OCI-LY1 (cell line): ENCODE results near the gene CORO1C.

ENCODE experiments used
- H2AFZ ChIP-seq: fragments of 200-600 bp; sonication (generic), shearing (Covaris generic); 2 replicates; pipeline ENCODE4 v1.6.0; 2014; ENCODE audit warnings: antibody characterized with exemption, mild to moderate bottlenecking, low read length
- H3F3A ChIP-seq: fragments of 200-600 bp; sonication (generic), shearing (Covaris generic); 2 replicates; pipeline ENCODE4 v1.6.0; 2014; ENCODE audit warnings: mild to moderate bottlenecking, antibody characterized with exemption, low read length, moderate library complexity; ENCODE audit not compliant: insufficient read depth
- H3K27ac ChIP-seq: fragments of 200-600 bp; sonication (generic); 2 replicates; pipeline ENCODE4 v1.5.1; 2014; ENCODE audit warnings: low read length, mixed run types, mild to moderate bottlenecking, low read depth; ENCODE audit not compliant: poor library complexity, severe bottlenecking
- H3K27me3 ChIP-seq: fragments of 200-600 bp; sonication (generic); 2 replicates; pipeline ENCODE4 v1.6.0; 2014; ENCODE audit warnings: antibody characterized with exemption, mild to moderate bottlenecking, low read length, moderate library complexity; ENCODE audit not compliant: insufficient read depth
- H3K36me3 ChIP-seq: fragments of 200-600 bp; sonication (generic); 2 replicates; pipeline ENCODE4 v1.6.1; 2014; ENCODE audit warnings: mild to moderate bottlenecking, antibody characterized with exemption, low read length, moderate library complexity, mixed read lengths; ENCODE audit not compliant: insufficient read depth
- H3K4me1 ChIP-seq: fragments of 200-600 bp; sonication (generic); 2 replicates; pipeline ENCODE4 v1.5.1; 2014; ENCODE audit warnings: mild to moderate bottlenecking, low read length, moderate library complexity; ENCODE audit not compliant: insufficient read depth, severe bottlenecking
- H3K4me2 ChIP-seq: fragments of 200-600 bp; sonication (generic), shearing (Covaris generic); 2 replicates; pipeline ENCODE4 v1.6.1; 2014; ENCODE audit warnings: low read length
- H3K4me3 ChIP-seq: fragments of 200-600 bp; sonication (generic); 2 replicates; pipeline ENCODE4 v1.5.1; 2014; ENCODE audit warnings: low read length, low read depth, mild to moderate bottlenecking, mixed read lengths; ENCODE audit not compliant: poor library complexity, severe bottlenecking
- H3K79me2 ChIP-seq: fragments of 200-600 bp; shearing (Covaris generic); 2 replicates; pipeline ENCODE4 v1.6.1; 2016; ENCODE audit warnings: mixed run types, low read length, mixed read lengths; ENCODE audit not compliant: insufficient read depth
- H3K9ac ChIP-seq: fragments of 200-600 bp; sonication (generic), shearing (Covaris generic); 2 replicates; pipeline ENCODE4 v1.6.1; 2014; ENCODE audit warnings: mild to moderate bottlenecking, low read length, mixed read lengths
- H3K9me2 ChIP-seq: fragments of 200-600 bp; sonication (generic), shearing (Covaris generic); 2 replicates; pipeline ENCODE4 v1.6.1; 2014; ENCODE audit warnings: low read depth, mild to moderate bottlenecking, low read length, mixed read lengths
- H3K9me3 ChIP-seq: fragments of 200-600 bp; shearing (Covaris generic); 2 replicates; pipeline ENCODE4 v1.6.1; 2014; ENCODE audit warnings: low read length, mixed read lengths
- H4K20me1 ChIP-seq: fragments of 200-600 bp; sonication (generic), shearing (Covaris generic); 2 replicates; pipeline ENCODE4 v1.6.0; 2016; ENCODE audit warnings: mild to moderate bottlenecking, low read length; ENCODE audit not compliant: insufficient read depth
- EZH2 ChIP-seq: fragments of 200-600 bp; sonication (generic), shearing (Covaris generic); IDR thresholded peaks from 2 replicates; pipeline ENCODE4 v1.8.0; 2017; ENCODE audit warnings: borderline replicate concordance, mixed run types, mild to moderate bottlenecking, antibody characterized with exemption, low read length, moderate library complexity, mixed read lengths
- TF ChIP-seq, protein P1 (sequence below): fragments of 200-600 bp; sonication (generic), shearing (Covaris generic); IDR thresholded peaks from 2 replicates; pipeline ENCODE4 v1.5.1; 2017; ENCODE audit warnings: mild to moderate bottlenecking, antibody characterized with exemption, low read length, moderate library complexity, mixed read lengths

CORO1C gene

DNA sequence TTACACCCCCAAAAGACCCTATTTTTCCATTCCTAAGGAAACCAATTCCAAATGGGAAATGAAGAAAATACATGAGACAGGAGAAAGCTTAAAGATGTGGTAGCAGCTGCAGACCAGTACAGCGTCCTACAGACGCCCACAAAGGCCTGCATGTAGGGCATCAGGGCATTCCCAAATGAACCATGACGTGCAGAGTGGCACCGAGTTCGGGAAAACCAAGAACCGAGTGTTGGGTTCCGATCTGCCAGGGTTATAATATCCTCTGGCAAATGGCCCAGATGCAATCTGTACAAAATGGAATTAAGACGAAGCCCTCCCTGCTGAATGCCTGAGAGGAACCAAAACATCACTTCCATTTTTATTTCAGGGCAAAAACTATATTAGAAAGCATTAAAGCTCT, 63.3 kb downstream of the CORO1C start:
- no peak overlapping the region for H2AFZ ChIP-seq
- TF ChIP-seq, protein P1, sequence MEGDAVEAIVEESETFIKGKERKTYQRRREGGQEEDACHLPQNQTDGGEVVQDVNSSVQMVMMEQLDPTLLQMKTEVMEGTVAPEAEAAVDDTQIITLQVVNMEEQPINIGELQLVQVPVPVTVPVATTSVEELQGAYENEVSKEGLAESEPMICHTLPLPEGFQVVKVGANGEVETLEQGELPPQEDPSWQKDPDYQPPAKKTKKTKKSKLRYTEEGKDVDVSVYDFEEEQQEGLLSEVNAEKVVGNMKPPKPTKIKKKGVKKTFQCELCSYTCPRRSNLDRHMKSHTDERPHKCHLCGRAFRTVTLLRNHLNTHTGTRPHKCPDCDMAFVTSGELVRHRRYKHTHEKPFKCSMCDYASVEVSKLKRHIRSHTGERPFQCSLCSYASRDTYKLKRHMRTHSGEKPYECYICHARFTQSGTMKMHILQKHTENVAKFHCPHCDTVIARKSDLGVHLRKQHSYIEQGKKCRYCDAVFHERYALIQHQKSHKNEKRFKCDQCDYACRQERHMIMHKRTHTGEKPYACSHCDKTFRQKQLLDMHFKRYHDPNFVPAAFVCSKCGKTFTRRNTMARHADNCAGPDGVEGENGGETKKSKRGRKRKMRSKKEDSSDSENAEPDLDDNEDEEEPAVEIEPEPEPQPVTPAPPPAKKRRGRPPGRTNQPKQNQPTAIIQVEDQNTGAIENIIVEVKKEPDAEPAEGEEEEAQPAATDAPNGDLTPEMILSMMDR: no peak
- TF ChIP-seq EZH2: no peak
- no peaks in the 10 kb centered on the region for H3K36me3 ChIP-seq
- H3K27ac ChIP-seq: no peak overlapping the region
- H3K27me3 ChIP-seq: no peaks in the 10 kb centered on the region
- no peak overlapping the region for H3K4me3 ChIP-seq
- no peak overlapping the region for H3K4me2 ChIP-seq
- no peaks in the 10 kb centered on the region for H3K79me2 ChIP-seq
- no peaks in the 10 kb centered on the region for H3K9me3 ChIP-seq
- no peaks in the 10 kb centered on the region for H3K9me2 ChIP-seq
- H3K4me1 ChIP-seq: peaks cover 43% of the 10 kb centered on the region
- H3K9ac ChIP-seq: no peak overlapping the region
- no peaks in the 10 kb centered on the region for H4K20me1 ChIP-seq
- no peaks in the 10 kb centered on the region for H3F3A ChIP-seq

DNA sequence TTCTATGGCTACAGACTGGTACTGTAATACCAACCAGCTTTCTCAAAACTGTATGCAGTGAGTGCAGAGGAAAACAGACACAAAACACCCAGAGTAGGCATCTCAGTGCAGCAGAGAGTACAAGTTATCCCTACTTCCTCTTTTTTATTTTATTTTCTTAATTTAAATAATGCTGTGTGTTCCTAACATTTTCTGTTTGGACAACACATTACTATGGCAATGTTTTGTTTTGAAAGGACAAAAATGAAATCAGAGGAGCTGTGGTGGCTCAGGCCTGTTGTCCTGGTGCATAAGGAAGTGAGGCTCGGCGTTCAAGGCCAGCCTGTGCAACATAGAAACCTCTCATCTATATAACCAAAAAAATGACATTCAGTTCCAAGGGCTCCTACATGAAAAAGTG, 64.0 kb downstream of the CORO1C start:
- no peaks in the 10 kb centered on the region for H3K79me2 ChIP-seq

DNA sequence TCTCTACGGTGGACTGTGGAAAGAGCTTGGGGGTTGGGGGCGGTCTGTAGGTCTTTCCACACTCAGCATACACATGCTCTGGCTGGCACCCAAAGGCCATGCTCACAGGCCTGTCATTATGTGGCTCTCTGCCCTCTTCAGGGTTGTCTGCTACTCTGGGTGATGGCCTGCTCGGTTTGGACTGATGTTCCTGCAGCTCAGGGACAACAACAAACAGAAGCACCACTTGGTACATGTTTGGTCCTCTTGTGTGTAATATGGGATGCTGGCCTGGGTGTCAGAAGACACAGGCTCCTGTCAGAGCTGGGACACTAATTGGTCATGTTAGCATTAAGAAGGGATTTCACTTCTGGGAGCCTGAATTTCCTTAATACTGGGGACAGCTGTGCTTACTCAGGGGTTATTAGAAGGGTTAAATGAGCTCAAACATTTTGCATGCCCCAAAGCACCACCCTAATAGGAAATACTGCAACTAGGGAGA, 64.9 kb downstream of the CORO1C start:
- no peaks in the 10 kb centered on the region for H3K36me3 ChIP-seq
- H3K79me2 ChIP-seq: no peaks in the 10 kb centered on the region
- H3K9ac ChIP-seq: no peak overlapping the region
- no peak overlapping the region for H3K4me2 ChIP-seq
- TF ChIP-seq, protein P1: no peak
- no peak for TF ChIP-seq EZH2
- no peak overlapping the region for H2AFZ ChIP-seq
- H3F3A ChIP-seq: no peaks in the 10 kb centered on the region
- peaks cover 43% of the 10 kb centered on the region for H3K4me1 ChIP-seq
- H3K9me3 ChIP-seq: no peaks in the 10 kb centered on the region
- H3K27me3 ChIP-seq: no peaks in the 10 kb centered on the region
- H3K4me3 ChIP-seq: no peak overlapping the region
- no peaks in the 10 kb centered on the region for H3K9me2 ChIP-seq
- H3K27ac ChIP-seq: peak overlapping the region; percentile 46
- no peaks in the 10 kb centered on the region for H4K20me1 ChIP-seq

More for the DNA sequence above, 64.0 kb downstream of the CORO1C start:
- Histone ChIP-seq H3K4me1 (peaks cover 43% of the 10 kb centered on the region), H3K36me3 (no peaks in the 10 kb centered on the region), H3K4me3 (no peak overlapping the region), H3K9ac (no peak overlapping the region), H2AFZ (no peak overlapping the region), H4K20me1 (no peaks in the 10 kb centered on the region), H3K27me3 (no peaks in the 10 kb centered on the region), H3K4me2 (no peak overlapping the region), H3K9me3 (no peaks in the 10 kb centered on the region), H3F3A (no peaks in the 10 kb centered on the region), H3K9me2 (no peaks in the 10 kb centered on the region), H3K27ac (peak overlapping the region; percentile 46)
- TF ChIP-seq, protein P1: no peak
- TF ChIP-seq EZH2: no peak
